Measurements from ENCODE around the gene ZYX. TPM values are rescaled to one million over a fixed set of nuclear protein-coding genes. Genes with fewer than 3 reads are reported as not detected.

ZYX gene
- total and polyA plus RNA-seq, 12 donors, result 48.5 to 152 (median 74.6) TPM

GRCh38 chr7:143388491-143389101 is 7.5 kb downstream of the ZYX start:
- ATAC-seq, result no peak

GRCh38 chr7:143389316-143390103 is 8.4 kb downstream of the ZYX start:
- no peaks in the 10 kb centered on the region for H3K27me3 ChIP-seq
- no peak overlapping the region for H3K4me3 ChIP-seq
- TF ChIP-seq CTCF (IDR thresholded peaks at IDR 0.05), result no peak
- H3K9me3 ChIP-seq, result no peaks in the 10 kb centered on the region
- no peak for ATAC-seq
- 85 to 88% methylated on average over 15 of the region's 15 CpGs for WGBS, 2 donors
- intact Hi-C loops (cut with DNase I), result loop anchor here in 1 of 10 donors (10.0 kb wide), 1 partner anchor 125 kb away; the partner anchor contains the start of gene GSTK1
- peaks cover 0 to 84% (median 25%) of the 10 kb centered on the region in 9 donors for H3K36me3 ChIP-seq
- peaks cover 23 to 92% (median 75%) of the 10 kb centered on the region in 9 donors for H3K4me1 ChIP-seq
- peak overlapping the region in 4 of 10 donors; percentile 11 to 42 (median 26) for H3K27ac ChIP-seq
- DNase-seq, result no peak

More at GRCh38 chr7:143388491-143389101, 7.5 kb downstream of the ZYX start:
- DNase-seq, result no peak
- no peaks in the 10 kb centered on the region for H3K27me3 ChIP-seq
- peaks cover 23 to 99% (median 75%) of the 10 kb centered on the region in 9 donors for H3K4me1 ChIP-seq
- WGBS, 2 donors, result 88 to 91% methylated on average over 28 of the region's 28 CpGs
- H3K27ac ChIP-seq, result no peak overlapping the region
- no peak overlapping the region for H3K4me3 ChIP-seq
- H3K9me3 ChIP-seq, result no peaks in the 10 kb centered on the region
- intact Hi-C loops (cut with DNase I), result loop anchor here in 1 of 10 donors (10.0 kb wide), 1 partner anchor 124 kb away; the partner anchor contains the start of gene GSTK1
- no peak for TF ChIP-seq CTCF (IDR thresholded peaks at IDR 0.05)
- H3K36me3 ChIP-seq, result peaks cover 0 to 90% (median 25%) of the 10 kb centered on the region in 9 donors

- DNase-seq (no peak), ATAC-seq (no peak)
- Histone ChIP-seq H3K4me3 (no peak overlapping the region), H3K36me3 (peaks cover 0 to 76% (median 25%) of the 10 kb centered on the region in 9 donors), H3K27ac (peak overlapping the region in 3 of 10 donors; percentile 9 to 86 (median 26)), H3K9me3 (no peaks in the 10 kb centered on the region), H3K27me3 (no peaks in the 10 kb centered on the region), H3K4me1 (peaks cover 17 to 92% (median 74%) of the 10 kb centered on the region in 9 donors)
- 77% methylated on average over 10 of the region's 10 CpGs for WGBS, 2 donors
- intact Hi-C loops (cut with DNase I), result no loop called here
- no peak for TF ChIP-seq CTCF (IDR thresholded peaks at IDR 0.05)
Observed at GRCh38 chr7:143390104-143390772, 9.1 kb downstream of the ZYX start.

GRCh38 chr7:143390773-143391317 is 9.7 kb downstream of the ZYX start:
- Histone ChIP-seq H3K27me3 (no peaks in the 10 kb centered on the region), H3K27ac (peak overlapping the region in 9 of 10 donors; percentile 72 to 95 (median 86)), H3K9me3 (no peaks in the 10 kb centered on the region), H3K4me1 (peaks cover 17 to 92% (median 74%) of the 10 kb centered on the region in 9 donors), H3K36me3 (peaks cover 0 to 71% (median 25%) of the 10 kb centered on the region in 9 donors), H3K4me3 (no peak overlapping the region)
- intact Hi-C loops (cut with DNase I), result no loop called here
- 81 to 83% methylated on average over 9 of the region's 9 CpGs for WGBS, 2 donors
- DNase-seq, result no peak
- no peak for ATAC-seq
- TF ChIP-seq CTCF (IDR thresholded peaks at IDR 0.05), result no peak
